Measurements from ENCODE around the gene RANBP10. TPM values are rescaled to one million over a fixed set of nuclear protein-coding genes. Genes with fewer than 3 reads are reported as not detected.

The RANBP10 gene
- total and polyA plus RNA-seq, 10 of the 15 experiments (the other 5 are each of a cell fraction or from before 2014, with no cell fraction given), result 1.2 to 20.4 (median 10.8) TPM

DNA sequence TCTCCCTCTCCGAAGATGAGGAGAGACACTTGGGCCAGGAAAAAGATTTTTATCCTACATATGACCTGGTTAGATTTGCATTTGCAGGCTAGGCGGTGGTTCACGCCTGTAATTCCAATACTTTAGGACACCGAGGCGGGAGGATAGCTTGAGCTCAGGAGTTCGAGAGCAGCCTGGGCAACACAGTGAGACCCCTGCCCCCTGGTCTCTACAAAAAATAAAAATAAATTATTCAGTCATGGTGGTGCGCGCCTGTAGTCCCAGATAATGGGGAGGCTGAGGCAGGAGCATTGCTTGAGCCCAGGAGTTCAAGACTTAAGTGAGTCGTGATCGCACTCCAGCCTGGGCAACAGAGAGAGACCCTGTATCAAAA is 27.9 kb upstream of the RANBP10 start:
- Histone ChIP-seq H4K20me1 (ENCODE audit: control insufficient read depth, insufficient read depth) (no peaks in the 10 kb centered on the region), H3K36me3 (ENCODE audit: control insufficient read depth in 2 of 2, insufficient read depth in 2 of 2, low read length in 1 of 2) (peaks cover 2 to 5% of the 10 kb centered on the region in 2 experiments; a peak in 3 of 4 replicates), H3K27me3 (replicated peaks in 1 of 2; ENCODE audit: control insufficient read depth in 2 of 2, insufficient read depth in 2 of 2, low read length in 1 of 2) (no peaks in the 10 kb centered on the region), H3K4me1 (ENCODE audit: control insufficient read depth, insufficient read depth, low read length) (peaks cover 7% of the 10 kb centered on the region), H3K79me2 (ENCODE audit: control insufficient read depth, insufficient read depth, low read length) (peaks cover 13% of the 10 kb centered on the region), H2AFZ (ENCODE audit: control insufficient read depth, low read depth, low read length) (peak overlapping the region; percentile 99), H3K9me3 (replicated peaks; ENCODE audit: control insufficient read depth, insufficient read depth, low read length) (no peaks in the 10 kb centered on the region), H3K4me3 (peak overlapping the region; percentile 91), H3K27ac (ENCODE audit: control insufficient read depth, insufficient read depth) (no peak overlapping the region), H3K9ac (ENCODE audit: control insufficient read depth, insufficient read depth, low read length) (peak overlapping the region; percentile 87; the same call in 1 of the 2 replicates), H3K4me2 (ENCODE audit: control insufficient read depth, insufficient read depth) (peak overlapping the region; percentile 90)
- DNase-seq (ENCODE audit: low read depth, low spot score) (no peak), ATAC-seq (no peak), FAIRE-seq (no peak)
- 84% methylated on average over 10 of the region's 10 CpGs for WGBS (ENCODE audit: insufficient coverage, insufficient replicate concordance, low lambda C conversion rate, missing lambda C conversion rate)
- BruUV-seq (replicated peaks), result no TSS peak
- ChIA-PET POLR2A (interaction anchor here (0.8 to 2.0 kb wide), 5 partner anchors 11 to 116 kb away, joined by 3 to 29 read pairs (median 3); partner anchors contain the start of genes NUTF2 and PSMB10), RAD21 (ENCODE audit: unreplicated experiment) (interaction anchor here (0.7 to 1.4 kb wide), 6 partner anchors 11 to 115 kb away, joined by 3 to 9 read pairs (median 5); partner anchors contain the start of genes GFOD2, PSMB10, RANBP10 and TSNAXIP1), CTCF (interaction anchor here (1.1 to 2.2 kb wide), 8 partner anchors 9 to 312 kb away, joined by 3 to 31 read pairs (median 5); partner anchors contain the start of genes NUTF2, RANBP10 and TSNAXIP1), SMC1A (ENCODE audit: uncharacterized antibody, unreplicated experiment) (interaction anchor here (0.9 to 1.9 kb wide), 6 partner anchors 10 to 313 kb away, joined by 3 to 10 read pairs (median 3); partner anchors contain the start of gene NUTF2)
- TF ChIP-seq CHD4 (IDR thresholded peaks at IDR 0.05) (no peak), RB1 (IDR thresholded peaks at IDR 0.05; ENCODE audit: borderline replicate concordance) (no peak), NBN (IDR thresholded peaks at IDR 0.05) (no peak), MYB (IDR thresholded peaks at IDR 0.05; ENCODE audit: borderline replicate concordance, low read depth, low read length) (no peak), SUZ12 (IDR thresholded peaks at IDR 0.05; ENCODE audit: unreplicated experiment) (no peak), TAF1 (IDR thresholded peaks at IDR 0.05; ENCODE audit: borderline replicate concordance, low read depth, low read length) (no peak), DPF2 (IDR thresholded peaks at IDR 0.05) (no peak), ZNF207 (IDR thresholded peaks at IDR 0.05; ENCODE audit: borderline replicate concordance) (no peak), NFXL1 (IDR thresholded peaks at IDR 0.05; ENCODE audit: borderline replicate concordance) (no peak), MYC (IDR thresholded peaks at IDR 0.05; ENCODE audit: insufficient read depth, insufficient read length, insufficient replicate concordance, low read length, severe bottlenecking) (no peak), EZH2 (IDR thresholded peaks at IDR 0.05; ENCODE audit: borderline replicate concordance, control insufficient read depth, low read depth, low read length) (no peak), BACH1 (IDR thresholded peaks at IDR 0.05; ENCODE audit: borderline replicate concordance) (no peak)
- in situ Hi-C loops (cut with MboI) (no loop called here), intact Hi-C loops (cut with micrococcal nuclease; ENCODE audit: unreplicated experiment) (no loop called here)
